ENCODE data around the gene SSB. TPM values are rescaled to one million over a fixed set of nuclear protein-coding genes. Genes with fewer than 3 reads are reported as not detected.

SSB gene
- total and polyA plus RNA-seq, 2 of the 13 experiments (the other 11 are each of a cell fraction or from before 2014, with no cell fraction given) = 109 to 208 TPM

DNA sequence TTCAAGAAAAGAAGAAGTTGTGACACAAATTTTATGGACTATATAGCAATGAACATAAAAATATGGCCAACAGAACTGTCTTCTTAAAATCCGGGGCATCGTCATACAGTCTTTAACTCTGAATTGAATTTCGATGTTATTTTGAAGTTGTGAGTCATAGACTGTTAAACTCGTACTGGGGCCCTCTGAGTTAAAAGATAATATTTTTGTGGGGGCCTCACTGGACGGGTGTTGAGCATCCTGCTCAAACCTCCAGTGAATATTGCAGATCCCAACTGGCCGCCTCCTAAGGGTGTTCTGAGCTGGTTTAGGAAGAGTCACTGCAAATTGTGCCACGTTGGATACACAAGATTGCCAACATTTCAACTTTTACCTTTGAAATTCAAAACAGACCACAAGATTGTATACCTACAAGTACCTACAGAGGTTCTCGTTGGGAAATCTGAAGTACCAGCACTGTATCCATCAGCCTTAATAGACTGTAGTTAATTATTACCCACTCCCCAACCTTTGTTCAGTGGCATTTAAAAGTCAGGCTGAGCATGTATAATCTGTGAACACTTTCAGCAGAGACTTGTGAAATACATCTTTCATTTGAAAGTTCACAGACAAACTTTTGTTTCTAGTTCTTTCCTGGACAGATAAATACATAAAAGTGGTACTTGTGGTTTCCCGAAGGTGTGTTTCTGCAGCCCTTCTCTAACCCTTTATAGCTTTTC, 37.3 kb upstream of the SSB start (continued):
- no peak for TF ChIP-seq ZSCAN22 (CRISPR knock-in tag; IDR thresholded peaks at IDR 0.05)
- TF ChIP-seq ZNF326 (CRISPR knock-in tag; IDR thresholded peaks at IDR 0.05; ENCODE audit: borderline replicate concordance) = no peak
- no peak for TF ChIP-seq ZNF180 (CRISPR knock-in tag; IDR thresholded peaks at IDR 0.05; ENCODE audit: borderline replicate concordance, low read depth)
- no peak for TF ChIP-seq MAF1 (CRISPR knock-in tag; IDR thresholded peaks at IDR 0.05; ENCODE audit: borderline replicate concordance)
- TF ChIP-seq DNMT1 (CRISPR knock-in tag; IDR thresholded peaks at IDR 0.05) = no peak
- TF ChIP-seq, protein P1, sequence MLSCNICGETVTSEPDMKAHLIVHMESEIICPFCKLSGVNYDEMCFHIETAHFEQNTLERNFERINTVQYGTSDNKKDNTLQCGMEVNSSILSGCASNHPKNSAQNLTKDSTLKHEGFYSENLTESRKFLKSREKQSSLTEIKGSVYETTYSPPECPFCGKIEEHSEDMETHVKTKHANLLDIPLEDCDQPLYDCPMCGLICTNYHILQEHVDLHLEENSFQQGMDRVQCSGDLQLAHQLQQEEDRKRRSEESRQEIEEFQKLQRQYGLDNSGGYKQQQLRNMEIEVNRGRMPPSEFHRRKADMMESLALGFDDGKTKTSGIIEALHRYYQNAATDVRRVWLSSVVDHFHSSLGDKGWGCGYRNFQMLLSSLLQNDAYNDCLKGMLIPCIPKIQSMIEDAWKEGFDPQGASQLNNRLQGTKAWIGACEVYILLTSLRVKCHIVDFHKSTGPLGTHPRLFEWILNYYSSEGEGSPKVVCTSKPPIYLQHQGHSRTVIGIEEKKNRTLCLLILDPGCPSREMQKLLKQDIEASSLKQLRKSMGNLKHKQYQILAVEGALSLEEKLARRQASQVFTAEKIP (CRISPR knock-in tag; IDR thresholded peaks at IDR 0.05; ENCODE audit: borderline replicate concordance) = no peak
- TF ChIP-seq SRY (CRISPR knock-in tag; IDR thresholded peaks at IDR 0.05) = no peak
- 0 out of 2 replicates have a peak, but pooled peaks have one; percentile 58 for TF ChIP-seq TGIF2 (CRISPR knock-in tag; IDR thresholded peaks at IDR 0.05)
- TF ChIP-seq ZNF703 (CRISPR knock-in tag; IDR thresholded peaks at IDR 0.05; ENCODE audit: borderline replicate concordance) = no peak
- TF ChIP-seq, protein P2, sequence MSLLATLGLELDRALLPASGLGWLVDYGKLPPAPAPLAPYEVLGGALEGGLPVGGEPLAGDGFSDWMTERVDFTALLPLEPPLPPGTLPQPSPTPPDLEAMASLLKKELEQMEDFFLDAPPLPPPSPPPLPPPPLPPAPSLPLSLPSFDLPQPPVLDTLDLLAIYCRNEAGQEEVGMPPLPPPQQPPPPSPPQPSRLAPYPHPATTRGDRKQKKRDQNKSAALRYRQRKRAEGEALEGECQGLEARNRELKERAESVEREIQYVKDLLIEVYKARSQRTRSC (CRISPR knock-in tag; IDR thresholded peaks at IDR 0.05; ENCODE audit: low read depth) = no peak
- TF ChIP-seq, protein P3, sequence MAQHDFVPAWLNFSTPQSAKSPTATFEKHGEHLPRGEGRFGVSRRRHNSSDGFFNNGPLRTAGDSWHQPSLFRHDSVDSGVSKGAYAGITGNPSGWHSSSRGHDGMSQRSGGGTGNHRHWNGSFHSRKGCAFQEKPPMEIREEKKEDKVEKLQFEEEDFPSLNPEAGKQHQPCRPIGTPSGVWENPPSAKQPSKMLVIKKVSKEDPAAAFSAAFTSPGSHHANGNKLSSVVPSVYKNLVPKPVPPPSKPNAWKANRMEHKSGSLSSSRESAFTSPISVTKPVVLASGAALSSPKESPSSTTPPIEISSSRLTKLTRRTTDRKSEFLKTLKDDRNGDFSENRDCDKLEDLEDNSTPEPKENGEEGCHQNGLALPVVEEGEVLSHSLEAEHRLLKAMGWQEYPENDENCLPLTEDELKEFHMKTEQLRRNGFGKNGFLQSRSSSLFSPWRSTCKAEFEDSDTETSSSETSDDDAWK (CRISPR knock-in tag; IDR thresholded peaks at IDR 0.05) = no peak
- TF ChIP-seq, protein P4, sequence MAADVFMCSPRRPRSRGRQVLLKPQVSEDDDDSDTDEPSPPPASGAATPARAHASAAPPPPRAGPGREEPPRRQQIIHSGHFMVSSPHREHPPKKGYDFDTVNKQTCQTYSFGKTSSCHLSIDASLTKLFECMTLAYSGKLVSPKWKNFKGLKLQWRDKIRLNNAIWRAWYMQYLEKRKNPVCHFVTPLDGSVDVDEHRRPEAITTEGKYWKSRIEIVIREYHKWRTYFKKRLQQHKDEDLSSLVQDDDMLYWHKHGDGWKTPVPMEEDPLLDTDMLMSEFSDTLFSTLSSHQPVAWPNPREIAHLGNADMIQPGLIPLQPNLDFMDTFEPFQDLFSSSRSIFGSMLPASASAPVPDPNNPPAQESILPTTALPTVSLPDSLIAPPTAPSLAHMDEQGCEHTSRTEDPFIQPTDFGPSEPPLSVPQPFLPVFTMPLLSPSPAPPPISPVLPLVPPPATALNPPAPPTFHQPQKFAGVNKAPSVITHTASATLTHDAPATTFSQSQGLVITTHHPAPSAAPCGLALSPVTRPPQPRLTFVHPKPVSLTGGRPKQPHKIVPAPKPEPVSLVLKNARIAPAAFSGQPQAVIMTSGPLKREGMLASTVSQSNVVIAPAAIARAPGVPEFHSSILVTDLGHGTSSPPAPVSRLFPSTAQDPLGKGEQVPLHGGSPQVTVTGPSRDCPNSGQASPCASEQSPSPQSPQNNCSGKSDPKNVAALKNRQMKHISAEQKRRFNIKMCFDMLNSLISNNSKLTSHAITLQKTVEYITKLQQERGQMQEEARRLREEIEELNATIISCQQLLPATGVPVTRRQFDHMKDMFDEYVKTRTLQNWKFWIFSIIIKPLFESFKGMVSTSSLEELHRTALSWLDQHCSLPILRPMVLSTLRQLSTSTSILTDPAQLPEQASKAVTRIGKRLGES (CRISPR knock-in tag; IDR thresholded peaks at IDR 0.05; ENCODE audit: borderline replicate concordance) = no peak
- TF ChIP-seq NR2F6 (IDR thresholded peaks at IDR 0.05) = peak; percentile 73
- peak; percentile 47; the same call in 1 of the 2 replicates for TF ChIP-seq NR2F6 (CRISPR knock-in tag; IDR thresholded peaks at IDR 0.05)
- TF ChIP-seq IKZF4 (CRISPR knock-in tag; IDR thresholded peaks at IDR 0.05; ENCODE audit: borderline replicate concordance, low read depth, not compliant biosample characterization) = no peak
- no peak for TF ChIP-seq CCDC6 (CRISPR knock-in tag; IDR thresholded peaks at IDR 0.05)
- no peak for TF ChIP-seq HNRNPL (IDR thresholded peaks at IDR 0.05; ENCODE audit: low read depth, low read length)
- no peak for TF ChIP-seq ZNF44 (CRISPR knock-in tag; IDR thresholded peaks at IDR 0.05)
- peak; percentile 96 for TF ChIP-seq BCL6 (CRISPR knock-in tag; IDR thresholded peaks at IDR 0.05)
- TF ChIP-seq, protein P5, sequence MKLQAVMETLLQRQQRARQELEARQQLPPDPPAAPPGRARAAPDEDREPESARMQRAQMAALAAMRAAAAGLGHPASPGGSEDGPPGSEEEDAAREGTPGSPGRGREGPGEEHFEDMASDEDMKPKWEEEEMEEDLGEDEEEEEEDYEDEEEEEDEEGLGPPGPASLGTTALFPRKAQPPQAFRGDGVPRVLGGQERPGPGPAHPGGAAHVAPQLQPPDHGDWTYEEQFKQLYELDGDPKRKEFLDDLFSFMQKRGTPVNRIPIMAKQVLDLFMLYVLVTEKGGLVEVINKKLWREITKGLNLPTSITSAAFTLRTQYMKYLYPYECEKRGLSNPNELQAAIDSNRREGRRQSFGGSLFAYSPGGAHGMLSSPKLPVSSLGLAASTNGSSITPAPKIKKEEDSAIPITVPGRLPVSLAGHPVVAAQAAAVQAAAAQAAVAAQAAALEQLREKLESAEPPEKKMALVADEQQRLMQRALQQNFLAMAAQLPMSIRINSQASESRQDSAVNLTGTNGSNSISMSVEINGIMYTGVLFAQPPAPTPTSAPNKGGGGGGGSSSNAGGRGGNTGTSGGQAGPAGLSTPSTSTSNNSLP (IDR thresholded peaks at IDR 0.05; ENCODE audit: low read depth, low read length) = peak; percentile 94
- no peak for TF ChIP-seq KAT2B (IDR thresholded peaks at IDR 0.05; ENCODE audit: borderline replicate concordance, low read depth, low read length)
- no peak for TF ChIP-seq PCBP2 (optimal IDR thresholded peaks at IDR 0.05; ENCODE audit: low read depth, low read length, poor library complexity, severe bottlenecking)

Data from HepG2 (cell line).